Activated CD4-positive, alpha-beta memory T cell treated with anti-CD3 and anti-CD28 coated beads for 36 hours (primary cell): Measurements from ENCODE around the gene ARHGAP20. TPM values are rescaled to one million over a fixed set of nuclear protein-coding genes. Genes with fewer than 3 reads are reported as not detected.
"Not testable (repeated sequence)": the region's sequence is repeated elsewhere in the genome, so short reads cannot be mapped to it uniquely, and the experiment has no call there.

Source experiments
- CTCF ChIA-PET: fragments of 350-600 bp; sonication (Branson Sonifier 250); formaldehyde crosslinking; loops from one replicate; lab custom pipeline; 2021; ENCODE audit warnings: antibody characterized with exemption, inconsistent platforms; lab: Charles Lee
- POLR2A ChIA-PET: fragments of 350-600 bp; sonication (Branson Sonifier 250); formaldehyde crosslinking; loops from one replicate; lab custom pipeline; 2021; ENCODE audit warnings: antibody characterized with exemption; lab: Charles Lee
- DNase-seq: peaks from one replicate; pipeline ENCODE4 v3.0.0-alpha.2; 2020
- H3K27ac Mint-ChIP-seq: one replicate; pipeline ENCODE4 v1.8.0; 2021; ENCODE audit warnings: mixed read lengths
- H3K27me3 Mint-ChIP-seq: one replicate; pipeline ENCODE4 v1.8.0; 2021; ENCODE audit warnings: mixed read lengths
- H3K36me3 Mint-ChIP-seq: one replicate; pipeline ENCODE4 v1.8.0; 2021; ENCODE audit warnings: mixed read lengths
- H3K4me1 Mint-ChIP-seq: one replicate; pipeline ENCODE4 v1.8.0; 2021; ENCODE audit warnings: low read depth, mixed read lengths
- H3K4me3 Mint-ChIP-seq: one replicate; pipeline ENCODE4 v1.8.0; 2021; ENCODE audit warnings: mild to moderate bottlenecking, mixed read lengths
- H3K9me3 Mint-ChIP-seq: one replicate; pipeline ENCODE4 v1.8.0; 2021; ENCODE audit warnings: mixed read lengths
- intact Hi-C: fragments of 100-400 bp; cut with micrococcal nuclease; formaldehyde crosslinking; loops from one replicate; pipeline ENCODE4 v1.15.1; 2023
- total RNA-seq, 2 experiments: library from RNA; stranded (reverse); gene quantifications; one replicate each; pipeline ENCODE4 v1.2.3, GENCODE V29; 2021

The ARHGAP20 gene
- total RNA-seq, 2 experiments from 2014 or later: 0.05 TPM; not detected in 1

DNA sequence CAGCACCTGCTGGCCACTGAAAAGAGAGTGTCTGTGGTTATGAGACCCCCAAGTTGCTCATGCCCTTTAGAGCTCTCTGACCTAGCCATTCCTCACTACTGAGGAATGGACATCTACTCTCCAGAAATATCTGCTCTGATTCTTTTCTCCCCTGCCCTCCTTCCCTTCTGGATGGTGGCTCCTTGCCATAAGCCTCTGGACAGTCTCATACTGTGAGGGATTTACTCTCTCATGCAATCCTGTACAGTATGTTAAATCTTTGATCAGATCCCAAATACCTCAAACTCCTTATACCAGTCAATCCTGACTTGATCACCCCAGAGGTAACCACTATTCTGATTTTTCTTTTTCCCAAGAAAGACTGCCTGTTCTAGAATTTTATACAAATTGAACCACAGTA, 80.7 kb downstream of the ARHGAP20 start:
- CTCF ChIA-PET: no interaction called here
- no peak for DNase-seq
- Mint-ChIP-seq H3K4me1 (no peaks in the 10 kb centered on the region), H3K4me3 (no peak overlapping the region), H3K36me3 (no peaks in the 10 kb centered on the region), H3K9me3 (no peaks in the 10 kb centered on the region), H3K27ac (no peak overlapping the region), H3K27me3 (peaks cover 1% of the 10 kb centered on the region)
- POLR2A ChIA-PET: no interaction called here
- intact Hi-C loops: no loop called here

DNA sequence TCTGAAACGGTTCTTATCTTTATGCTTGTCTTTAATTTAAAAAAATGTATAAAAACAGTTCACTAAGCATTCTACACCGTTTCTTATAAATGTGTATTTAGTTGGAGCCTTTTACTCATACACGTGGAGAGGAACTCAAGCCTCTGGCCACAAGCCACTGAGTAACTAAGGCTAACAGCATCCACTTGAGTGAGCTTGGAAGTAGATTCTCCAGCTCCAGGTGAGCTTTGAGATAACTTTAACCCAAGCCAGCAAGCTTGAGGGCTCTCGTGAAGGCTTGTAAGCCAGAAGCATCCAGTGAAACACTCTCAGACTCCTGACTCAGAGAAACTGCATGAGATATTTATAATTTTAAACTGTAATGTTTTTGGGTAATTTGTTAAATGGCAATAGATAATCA, 82.6 kb downstream of the ARHGAP20 start:
- DNase-seq: no peak
- Mint-ChIP-seq H3K36me3 (no peaks in the 10 kb centered on the region), H3K27ac (no peak overlapping the region), H3K4me3 (no peak overlapping the region), H3K27me3 (peaks cover 1% of the 10 kb centered on the region), H3K9me3 (no peaks in the 10 kb centered on the region), H3K4me1 (no peaks in the 10 kb centered on the region)
- POLR2A ChIA-PET: no interaction called here
- CTCF ChIA-PET: interaction anchor here (0.7 kb wide), 1 partner anchor 920 kb away, joined by 3 read pairs; no protein-coding TSS in a partner anchor
- intact Hi-C loops: no loop called here

DNA sequence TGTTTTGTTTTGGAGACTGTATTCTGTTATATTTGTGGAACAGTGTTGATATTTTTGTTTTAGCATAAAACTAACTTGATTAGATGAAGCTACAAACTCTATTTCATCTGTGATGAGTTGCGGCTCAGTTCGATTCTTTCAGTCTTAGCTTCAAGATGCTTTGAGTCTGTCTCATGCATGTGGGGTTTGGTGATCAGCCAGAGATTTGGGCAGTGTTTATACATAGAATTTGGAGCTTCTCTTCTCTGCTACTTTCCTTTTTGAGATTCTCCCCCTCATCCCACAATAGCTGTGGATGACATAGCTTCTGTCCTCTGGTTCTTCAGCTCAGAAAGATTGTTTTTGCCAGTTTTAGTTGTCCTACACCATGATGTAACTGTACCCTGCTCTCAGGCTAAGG, 90.4 kb downstream of the ARHGAP20 start:
- ChIA-PET POLR2A (no interaction called here), CTCF (no interaction called here)
- Mint-ChIP-seq H3K27ac (no peak overlapping the region), H3K9me3 (peaks cover 2% of the 10 kb centered on the region), H3K36me3 (no peaks in the 10 kb centered on the region), H3K27me3 (peaks cover 1% of the 10 kb centered on the region), H3K4me3 (no peak overlapping the region), H3K4me1 (no peaks in the 10 kb centered on the region)
- DNase-seq: no peak
- intact Hi-C loops: no loop called here

DNA sequence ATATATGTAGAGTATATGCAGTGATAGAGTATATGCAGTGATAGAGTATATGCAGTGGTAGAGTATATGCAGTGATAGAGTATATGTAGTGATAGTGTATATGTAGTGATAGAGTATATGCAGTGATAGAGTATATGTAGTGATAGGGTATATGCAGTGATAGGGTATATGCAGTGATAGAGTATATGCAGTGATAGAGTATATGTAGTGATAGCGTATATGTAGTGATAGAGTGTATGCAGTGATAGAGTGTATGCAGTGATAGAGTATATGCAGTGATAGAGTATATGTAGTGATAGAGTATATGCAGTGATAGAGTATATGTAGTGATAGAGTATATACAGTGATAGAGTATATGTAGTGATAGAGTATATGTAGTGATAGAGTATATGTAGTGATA, 92.9 kb downstream of the ARHGAP20 start:
- H3K27ac Mint-ChIP-seq, intact Hi-C loops, H3K27me3 Mint-ChIP-seq, CTCF ChIA-PET, DNase-seq, H3K4me3 Mint-ChIP-seq, H3K9me3 Mint-ChIP-seq, POLR2A ChIA-PET, H3K36me3 Mint-ChIP-seq, H3K4me1 Mint-ChIP-seq: not testable (repeated sequence)

DNA sequence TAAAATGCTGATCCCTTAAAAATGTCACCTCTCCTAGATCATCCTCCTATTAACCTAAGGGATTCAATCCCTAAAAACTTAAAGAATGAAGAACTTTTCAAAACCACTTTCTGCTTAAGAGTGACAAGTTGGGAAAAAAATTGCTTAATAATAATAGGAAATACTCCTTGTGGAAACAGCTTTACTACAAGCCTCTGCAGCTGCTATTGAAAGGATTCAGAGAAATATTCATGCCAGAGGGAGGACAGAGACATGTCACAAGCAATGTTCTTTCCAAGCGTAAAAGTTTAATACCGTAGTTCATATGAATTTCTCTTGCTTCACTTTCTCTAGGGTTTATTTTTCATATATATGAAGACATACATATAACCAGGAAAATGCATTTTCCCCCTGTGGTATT, 98.2 kb downstream of the ARHGAP20 start:
- H3K9me3 Mint-ChIP-seq: no peaks in the 10 kb centered on the region
- CTCF ChIA-PET: no interaction called here
- no peaks in the 10 kb centered on the region for H3K4me1 Mint-ChIP-seq
- H3K4me3 Mint-ChIP-seq: no peak overlapping the region
- no peaks in the 10 kb centered on the region for H3K27me3 Mint-ChIP-seq
- POLR2A ChIA-PET: no interaction called here
- intact Hi-C loops: no loop called here
- H3K27ac Mint-ChIP-seq: no peak overlapping the region
- DNase-seq: no peak
- no peaks in the 10 kb centered on the region for H3K36me3 Mint-ChIP-seq

DNA sequence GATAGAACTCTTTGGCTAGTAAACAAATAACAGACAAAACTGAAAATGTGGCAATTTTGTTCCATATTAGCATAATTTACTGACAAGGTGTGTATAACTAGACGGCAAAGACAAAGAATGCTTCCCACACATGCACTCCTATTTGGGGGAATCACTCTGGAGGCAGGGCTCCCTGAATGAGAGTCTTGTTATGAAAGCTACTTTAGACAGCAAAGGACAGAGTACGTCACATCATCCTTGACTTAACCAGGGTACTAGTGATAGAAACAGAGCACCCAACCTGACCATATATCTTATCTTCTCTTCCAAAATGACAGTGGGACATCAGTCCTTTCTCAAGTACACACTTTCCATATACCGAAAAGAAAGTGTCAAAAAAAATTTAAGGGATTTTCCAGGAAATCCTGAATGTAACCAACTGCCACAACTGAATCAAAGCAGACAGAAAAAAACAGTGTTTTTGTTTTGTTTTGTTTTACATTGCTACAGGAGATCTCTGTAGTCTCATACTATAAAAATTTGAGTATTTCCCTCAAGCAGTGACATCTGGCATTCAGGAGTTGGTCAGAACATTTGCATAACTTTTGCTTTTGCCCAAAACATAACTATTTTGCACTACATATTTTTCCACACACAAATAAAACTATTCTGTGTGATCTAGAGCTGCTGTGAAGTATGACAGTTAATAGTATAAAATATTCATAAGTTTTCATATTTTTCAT, 98.9 kb downstream of the ARHGAP20 start:
- no peaks in the 10 kb centered on the region for H3K4me1 Mint-ChIP-seq
- intact Hi-C loops: no loop called here
- DNase-seq: no peak
- H3K27ac Mint-ChIP-seq: no peak overlapping the region
- ChIA-PET CTCF (no interaction called here), POLR2A (no interaction called here)
- H3K36me3 Mint-ChIP-seq: no peaks in the 10 kb centered on the region
- no peak overlapping the region for H3K4me3 Mint-ChIP-seq
- no peaks in the 10 kb centered on the region for H3K27me3 Mint-ChIP-seq
- H3K9me3 Mint-ChIP-seq: no peaks in the 10 kb centered on the region

DNA sequence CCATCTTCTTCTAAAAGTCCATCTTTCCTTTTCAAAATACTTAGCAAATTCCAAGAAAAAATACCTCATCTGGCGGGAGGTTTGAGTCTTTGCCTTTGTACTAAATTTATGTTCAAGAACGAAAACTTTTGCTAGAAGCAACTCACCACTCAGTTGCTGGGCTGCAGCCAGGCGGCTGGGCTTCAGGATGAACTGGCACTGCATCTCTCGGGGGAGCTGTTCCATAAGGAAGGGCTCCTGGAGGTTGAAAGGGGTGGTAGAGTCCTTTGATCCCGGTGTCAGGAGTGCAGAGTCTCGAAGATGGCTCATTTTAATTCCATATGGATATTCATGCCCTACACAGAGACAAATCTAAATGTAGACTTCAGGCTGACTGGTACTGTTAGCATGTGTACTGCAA, 105.8 kb downstream of the ARHGAP20 start:
- no peaks in the 10 kb centered on the region for H3K9me3 Mint-ChIP-seq
- intact Hi-C loops: no loop called here
- H3K4me3 Mint-ChIP-seq: no peak overlapping the region
- ChIA-PET CTCF (no interaction called here), POLR2A (no interaction called here)
- no peaks in the 10 kb centered on the region for H3K4me1 Mint-ChIP-seq
- no peak overlapping the region for H3K27ac Mint-ChIP-seq
- DNase-seq: no peak
- no peaks in the 10 kb centered on the region for H3K36me3 Mint-ChIP-seq
- H3K27me3 Mint-ChIP-seq: no peaks in the 10 kb centered on the region

DNA sequence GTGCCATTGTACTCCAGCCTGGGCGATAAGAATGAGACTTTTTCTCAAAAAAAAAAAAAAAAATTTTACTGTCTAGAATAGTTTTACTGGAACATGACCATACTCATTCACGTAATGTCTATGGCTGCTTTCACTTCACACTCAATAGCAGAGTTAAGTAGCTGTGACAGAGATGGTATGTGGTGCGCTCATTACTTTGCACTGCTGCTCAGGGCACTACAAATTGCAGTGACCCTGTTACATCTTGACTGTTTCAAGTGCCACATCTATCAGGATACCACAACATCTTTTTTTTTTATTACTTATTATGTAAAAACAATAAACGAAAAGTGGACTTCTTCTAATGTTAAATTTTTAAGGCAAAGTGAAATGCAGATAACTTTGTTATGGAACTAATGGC, 110.3 kb downstream of the ARHGAP20 start:
- Mint-ChIP-seq H3K4me1 (no peaks in the 10 kb centered on the region), H3K9me3 (peaks cover 5% of the 10 kb centered on the region), H3K27me3 (no peaks in the 10 kb centered on the region), H3K36me3 (no peaks in the 10 kb centered on the region), H3K27ac (no peak overlapping the region), H3K4me3 (no peak overlapping the region)
- DNase-seq: no peak
- CTCF ChIA-PET: no interaction called here
- intact Hi-C loops: no loop called here
- POLR2A ChIA-PET: no interaction called here

DNA sequence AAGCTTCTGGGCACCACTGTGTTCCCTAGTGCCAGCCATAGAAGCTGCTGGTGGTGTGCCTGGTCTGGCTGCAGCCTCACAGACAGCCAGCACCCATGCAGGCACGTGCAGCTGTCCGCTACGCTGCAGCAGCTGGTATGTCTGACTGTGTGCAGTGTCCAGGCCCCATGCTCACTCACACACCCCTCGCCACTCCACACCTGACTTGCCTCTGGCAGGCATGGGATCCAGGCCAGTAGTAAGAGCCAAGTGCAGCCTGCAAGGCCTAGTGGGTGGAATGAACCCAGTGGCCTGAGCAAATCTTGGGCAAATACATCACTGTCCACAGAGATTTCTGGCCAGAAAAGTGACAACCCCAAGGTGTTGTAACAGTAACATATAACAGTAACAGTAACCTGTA, 111.9 kb downstream of the ARHGAP20 start:
- Mint-ChIP-seq H3K36me3 (no peaks in the 10 kb centered on the region), H3K4me1 (no peaks in the 10 kb centered on the region), H3K9me3 (peaks cover 5% of the 10 kb centered on the region), H3K27ac (no peak overlapping the region), H3K27me3 (no peaks in the 10 kb centered on the region), H3K4me3 (no peak overlapping the region)
- intact Hi-C loops: no loop called here
- ChIA-PET CTCF (interaction anchor here (0.5 to 0.6 kb wide), 2 partner anchors 8 to 11 kb away, joined by 3 to 4 read pairs; no protein-coding TSS in a partner anchor), POLR2A (no interaction called here)
- no peak for DNase-seq

DNA sequence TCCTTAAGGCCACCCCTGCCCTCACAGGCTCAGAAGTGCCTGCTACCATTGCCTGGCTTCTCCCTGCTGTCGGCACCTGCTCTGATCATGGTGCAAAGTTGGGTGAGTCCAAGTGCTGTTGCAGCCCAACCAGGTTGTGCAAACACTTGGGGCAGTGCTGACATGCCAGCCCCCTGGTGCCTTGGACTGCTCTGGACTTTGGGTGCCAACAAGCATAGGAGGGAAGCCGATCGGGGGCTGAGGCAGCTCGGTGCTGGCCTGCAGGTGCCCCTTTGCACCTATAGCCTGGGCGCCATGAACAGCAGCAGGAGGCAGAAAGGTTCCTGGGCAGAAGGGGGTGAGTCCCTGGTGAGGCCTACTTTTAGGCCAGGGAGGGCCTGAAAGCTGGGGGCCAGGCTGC, 113.0 kb downstream of the ARHGAP20 start:
- Mint-ChIP-seq H3K27me3 (no peaks in the 10 kb centered on the region), H3K36me3 (no peaks in the 10 kb centered on the region), H3K4me3 (no peak overlapping the region), H3K27ac (no peak overlapping the region), H3K4me1 (no peaks in the 10 kb centered on the region), H3K9me3 (peaks cover 5% of the 10 kb centered on the region)
- DNase-seq: no peak
- ChIA-PET CTCF (no interaction called here), POLR2A (no interaction called here)
- intact Hi-C loops: no loop called here

DNA sequence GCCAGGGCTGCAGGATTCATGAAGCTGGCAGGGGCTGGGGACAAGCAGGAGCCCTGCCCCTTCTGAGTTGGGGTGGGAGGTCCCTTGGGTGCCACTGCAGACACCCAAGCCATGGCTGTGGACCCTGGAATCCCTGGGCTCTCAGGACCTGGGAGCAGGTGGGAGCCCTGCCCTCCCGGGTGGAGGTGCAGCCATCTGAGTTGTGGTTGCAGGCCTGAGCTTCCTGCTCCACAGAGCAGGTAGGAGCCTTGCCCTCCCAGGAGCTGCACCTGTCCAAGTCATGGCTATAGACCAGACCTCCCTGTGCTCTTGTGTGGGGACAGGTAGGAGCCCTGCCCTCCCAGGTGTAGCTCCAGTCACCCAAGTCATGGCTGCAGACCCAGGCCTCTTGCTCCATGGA, 113.5 kb downstream of the ARHGAP20 start:
- intact Hi-C loops: no loop called here
- Mint-ChIP-seq H3K36me3 (no peaks in the 10 kb centered on the region), H3K27me3 (no peaks in the 10 kb centered on the region), H3K4me1 (no peaks in the 10 kb centered on the region), H3K27ac (no peak overlapping the region), H3K4me3 (no peak overlapping the region), H3K9me3 (peaks cover 5% of the 10 kb centered on the region)
- no peak for DNase-seq
- ChIA-PET CTCF (no interaction called here), POLR2A (no interaction called here)

DNA sequence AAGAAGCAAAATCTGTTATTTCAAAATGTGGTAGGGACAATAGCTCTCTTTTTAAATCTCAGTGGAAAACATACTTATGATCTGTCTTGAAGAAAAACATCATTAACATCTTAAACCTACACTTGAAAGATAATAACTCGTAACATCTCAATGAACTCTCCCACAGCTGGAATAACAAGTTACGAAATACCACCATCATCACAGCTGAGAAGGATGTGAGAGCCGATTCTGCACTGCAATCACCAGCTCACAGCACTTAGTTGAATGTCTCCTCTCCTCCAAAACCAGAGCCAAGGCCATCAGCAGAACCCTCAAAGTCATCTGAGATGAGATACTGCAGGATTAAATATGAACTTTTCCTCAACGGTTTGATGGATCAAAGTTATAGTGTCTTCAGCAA, 124.3 kb downstream of the ARHGAP20 start:
- Mint-ChIP-seq H3K4me1 (no peaks in the 10 kb centered on the region), H3K36me3 (no peaks in the 10 kb centered on the region), H3K27ac (no peak overlapping the region), H3K4me3 (no peak overlapping the region), H3K27me3 (no peaks in the 10 kb centered on the region), H3K9me3 (no peaks in the 10 kb centered on the region)
- ChIA-PET CTCF (no interaction called here), POLR2A (no interaction called here)
- DNase-seq: no peak
- intact Hi-C loops: no loop called here

DNA sequence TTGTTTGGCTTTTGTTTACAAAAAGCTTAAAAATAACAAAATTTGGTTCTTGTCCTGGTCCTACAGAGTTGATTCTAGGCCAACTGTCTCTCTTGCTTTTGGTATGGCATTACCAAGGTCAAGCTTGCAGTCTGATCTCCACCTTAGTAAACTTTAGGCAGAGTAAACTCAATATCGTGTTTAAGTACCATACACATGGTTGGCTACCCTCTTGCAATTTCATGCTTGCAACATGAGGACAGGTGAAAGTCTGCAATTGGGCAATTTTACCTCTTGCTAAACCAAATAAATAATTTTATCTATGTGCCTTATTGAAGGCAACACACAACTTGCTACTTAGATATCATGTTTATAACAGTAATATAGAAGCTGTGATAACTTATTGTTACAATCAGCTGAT, 125.1 kb downstream of the ARHGAP20 start:
- DNase-seq: no peak
- H3K9me3 Mint-ChIP-seq: no peaks in the 10 kb centered on the region
- H3K27ac Mint-ChIP-seq: no peak overlapping the region
- no peak overlapping the region for H3K4me3 Mint-ChIP-seq
- POLR2A ChIA-PET: no interaction called here
- H3K36me3 Mint-ChIP-seq: no peaks in the 10 kb centered on the region
- no peaks in the 10 kb centered on the region for H3K27me3 Mint-ChIP-seq
- CTCF ChIA-PET: no interaction called here
- intact Hi-C loops: no loop called here
- no peaks in the 10 kb centered on the region for H3K4me1 Mint-ChIP-seq
